GM21529 (cell line): ENCODE measurements around the gene CEP55.
"Not testable (repeated sequence)": the region's sequence is repeated elsewhere in the genome, so short reads cannot be mapped to it uniquely, and the experiment has no call there.

Experiments
- ATAC-seq: cut with Tn5 transposase; IDR thresholded peaks from one replicate; pipeline ENCODE4 v1.9.1; 2021; ENCODE audit not compliant: unreplicated experiment

Gene CEP55

GRCh38 chr10:93496322-93497041 is at the start of gene CEP55:
CEP55 (plus strand) TSS chr10:93496612; CDS start chr10:93500052, 3,440 bp downstream.
- peak; percentile 98 for ATAC-seq

- ATAC-seq, result no peak
These were observed 49.4 kb upstream of the CEP55 start for GRCh38 chr10:93447019-93447418.

GRCh38 chr10:93447970-93448369 is 48.4 kb upstream of the CEP55 start:
- no peak for ATAC-seq

GRCh38 chr10:93451244-93451947 is 45.0 kb upstream of the CEP55 start:
- no peak for ATAC-seq

GRCh38 chr10:93452143-93452542 is 44.3 kb upstream of the CEP55 start:
- no peak for ATAC-seq

- no peak for ATAC-seq
These were observed 42.3 kb upstream of the CEP55 start for GRCh38 chr10:93454146-93454545.

- ATAC-seq, result no peak
These were observed 41.7 kb upstream of the CEP55 start for GRCh38 chr10:93454736-93455135.

- no peak for ATAC-seq
These were observed 39.9 kb upstream of the CEP55 start for GRCh38 chr10:93456480-93456879.

- ATAC-seq, result no peak
These were observed 38.9 kb upstream of the CEP55 start for GRCh38 chr10:93457511-93457910.

- ATAC-seq, result no peak
These were observed 37.6 kb upstream of the CEP55 start for GRCh38 chr10:93458821-93459257.

- no peak for ATAC-seq
These were observed 36.9 kb upstream of the CEP55 start for GRCh38 chr10:93459466-93459865.

GRCh38 chr10:93461109-93461806 is 35.2 kb upstream of the CEP55 start:
- no peak for ATAC-seq

- no peak for ATAC-seq
These were observed 34.6 kb upstream of the CEP55 start for GRCh38 chr10:93461807-93462178.

GRCh38 chr10:93462371-93462770 is 34.0 kb upstream of the CEP55 start:
- no peak for ATAC-seq

- no peak for ATAC-seq
These were observed 33.5 kb upstream of the CEP55 start for GRCh38 chr10:93462881-93463280.

- no peak for ATAC-seq
These were observed 32.5 kb upstream of the CEP55 start for GRCh38 chr10:93463723-93464476.

- ATAC-seq, result no peak
These were observed 31.5 kb upstream of the CEP55 start for GRCh38 chr10:93464776-93465388.

- ATAC-seq, result no peak
These were observed 30.4 kb upstream of the CEP55 start for GRCh38 chr10:93465806-93466675.

GRCh38 chr10:93467635-93468034 is 28.8 kb upstream of the CEP55 start:
- not testable (repeated sequence) for ATAC-seq
